PC-9 (cell line): Measurements from ENCODE around the gene CARS1.

Experiments
- EZH2 ChIP-seq: fragments of 200-600 bp; sonication (generic); IDR thresholded peaks from 2 replicates; pipeline ENCODE4 v1.8.0; 2017; ENCODE audit warnings: antibody characterized with exemption, low read depth
- TF ChIP-seq, protein P1 (sequence below): fragments of 200-600 bp; sonication (generic); conservative IDR thresholded peaks from 2 replicates; pipeline ENCODE4 v1.6.1; 2017; ENCODE audit warnings: mixed run types, antibody characterized with exemption, mild to moderate bottlenecking, moderate library complexity

DNA sequence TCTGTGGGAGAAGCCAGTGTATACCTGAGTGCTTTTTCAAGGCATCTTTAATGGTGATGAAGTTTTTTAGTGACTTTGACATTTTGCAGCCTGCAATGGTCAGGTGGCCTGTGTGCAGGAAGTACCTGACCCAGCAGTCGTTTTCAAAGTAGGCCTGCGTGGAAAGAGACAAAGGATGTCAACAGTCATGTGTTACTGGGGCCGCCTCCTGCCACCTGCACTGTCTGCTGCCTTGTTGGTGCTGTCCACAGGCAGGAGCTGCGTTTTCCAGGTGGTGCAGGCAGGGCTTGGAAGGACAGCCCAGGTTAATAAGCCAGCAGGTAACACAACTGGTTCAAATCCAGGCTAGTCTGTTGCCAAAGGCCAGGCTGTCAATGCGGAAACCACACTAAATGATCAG is 38.6 kb downstream of the CARS1 start:
- TF ChIP-seq, protein P1, sequence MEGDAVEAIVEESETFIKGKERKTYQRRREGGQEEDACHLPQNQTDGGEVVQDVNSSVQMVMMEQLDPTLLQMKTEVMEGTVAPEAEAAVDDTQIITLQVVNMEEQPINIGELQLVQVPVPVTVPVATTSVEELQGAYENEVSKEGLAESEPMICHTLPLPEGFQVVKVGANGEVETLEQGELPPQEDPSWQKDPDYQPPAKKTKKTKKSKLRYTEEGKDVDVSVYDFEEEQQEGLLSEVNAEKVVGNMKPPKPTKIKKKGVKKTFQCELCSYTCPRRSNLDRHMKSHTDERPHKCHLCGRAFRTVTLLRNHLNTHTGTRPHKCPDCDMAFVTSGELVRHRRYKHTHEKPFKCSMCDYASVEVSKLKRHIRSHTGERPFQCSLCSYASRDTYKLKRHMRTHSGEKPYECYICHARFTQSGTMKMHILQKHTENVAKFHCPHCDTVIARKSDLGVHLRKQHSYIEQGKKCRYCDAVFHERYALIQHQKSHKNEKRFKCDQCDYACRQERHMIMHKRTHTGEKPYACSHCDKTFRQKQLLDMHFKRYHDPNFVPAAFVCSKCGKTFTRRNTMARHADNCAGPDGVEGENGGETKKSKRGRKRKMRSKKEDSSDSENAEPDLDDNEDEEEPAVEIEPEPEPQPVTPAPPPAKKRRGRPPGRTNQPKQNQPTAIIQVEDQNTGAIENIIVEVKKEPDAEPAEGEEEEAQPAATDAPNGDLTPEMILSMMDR: no peak
- TF ChIP-seq EZH2: no peak
